SH-SY5Y (cell line): ENCODE data around the gene HBA1.
"Not testable (repeated sequence)": the region's sequence is repeated elsewhere in the genome, so short reads cannot be mapped to it uniquely, and the experiment has no call there.

Experiments
- GATA2 ChIP-seq: IDR thresholded peaks from 2 replicates; pipeline ENCODE4 v1.6.1; 2011; ENCODE audit warnings: mild to moderate bottlenecking, low read depth, low read length
- GATA3 ChIP-seq: IDR thresholded peaks from 2 replicates; pipeline ENCODE4 v1.6.1; 2011; ENCODE audit warnings: low read depth, mild to moderate bottlenecking, low read length, moderate library complexity

Gene HBA1

GRCh38 chr16:170788-171187 is 5.7 kb upstream of the HBA1 start:
- TF ChIP-seq GATA3 (no peak), GATA2 (no peak)

GRCh38 chr16:172374-172941 is 4.0 kb upstream of the HBA1 start, which contains the start of gene HBA2:
Gene HBA2 (plus strand): TSS chr16:172876. CDS start chr16:172913, 37 bp downstream.
- TF ChIP-seq GATA2, GATA3: not testable (repeated sequence)

- TF ChIP-seq GATA2 (no peak), GATA3 (no peak)
Measured at GRCh38 chr16:175011-175949, 1.2 kb upstream of the HBA1 start.

GRCh38 chr16:177394-177822 is 928 bp downstream of the HBA1 start:
- TF ChIP-seq GATA2 = no peak
- no peak for TF ChIP-seq GATA3

- TF ChIP-seq GATA2 (no peak), GATA3 (no peak)
Measured at GRCh38 chr16:177981-178667, 1.6 kb downstream of the HBA1 start.

- TF ChIP-seq GATA3 (no peak), GATA2 (no peak)
Measured at GRCh38 chr16:178668-179015, 2.2 kb downstream of the HBA1 start.

GRCh38 chr16:179211-180092 is 3.0 kb downstream of the HBA1 start:
- TF ChIP-seq GATA2 (no peak), GATA3 (no peak)

- TF ChIP-seq GATA2 = no peak
- TF ChIP-seq GATA3 = no peak
Measured at GRCh38 chr16:180101-180675, 3.7 kb downstream of the HBA1 start, which contains the start of gene HBQ1. Gene HBQ1 (plus strand): TSS chr16:180459. CDS start chr16:180487, 28 bp downstream.

- TF ChIP-seq GATA3 (no peak), GATA2 (no peak)
Measured at GRCh38 chr16:180681-181564, 4.4 kb downstream of the HBA1 start.

GRCh38 chr16:181565-182021 is 5.1 kb downstream of the HBA1 start:
- TF ChIP-seq GATA3 (no peak), GATA2 (no peak)

GRCh38 chr16:183005-183404 is 6.5 kb downstream of the HBA1 start:
- TF ChIP-seq GATA3 (no peak), GATA2 (no peak)

GRCh38 chr16:185213-185612 is 8.7 kb downstream of the HBA1 start:
- TF ChIP-seq GATA2 (no peak), GATA3 (no peak)

- no peak for TF ChIP-seq GATA3
- TF ChIP-seq GATA2 = no peak
Measured at GRCh38 chr16:185691-186090, 9.2 kb downstream of the HBA1 start.
